ENCODE data around the gene TNFSF4.
"Not testable (repeated sequence)": the region's sequence is repeated elsewhere in the genome, so short reads cannot be mapped to it uniquely, and the experiment has no call there.

Gene TNFSF4

GRCh38 chr1:173171152-173171551 is 36.0 kb downstream of the TNFSF4 start:
- no peak overlapping the region for H3K4me2 ChIP-seq
- no peak for TF ChIP-seq Cebpa-rat (IDR thresholded peaks at IDR 0.05)
- H3K36me3 ChIP-seq = no peaks in the 10 kb centered on the region
- no peak overlapping the region for H3K4me3 ChIP-seq
- no peak overlapping the region for H3K27ac ChIP-seq
- H3K27me3 ChIP-seq = no peaks in the 10 kb centered on the region
- no peak overlapping the region for H3K9ac ChIP-seq
- H3K4me1 ChIP-seq = peaks cover 13% of the 10 kb centered on the region; the same call in 1 of the 2 replicates
- H3K9me3 ChIP-seq = peaks cover 38% of the 10 kb centered on the region
- H4K20me1 ChIP-seq = no peaks in the 10 kb centered on the region

- H3K4me3 ChIP-seq = no peak overlapping the region
- no peaks in the 10 kb centered on the region for H4K20me1 ChIP-seq
- no peaks in the 10 kb centered on the region for H3K36me3 ChIP-seq
- no peak overlapping the region for H3K9ac ChIP-seq
- TF ChIP-seq Cebpa-rat (IDR thresholded peaks at IDR 0.05) = no peak
- no peaks in the 10 kb centered on the region for H3K4me1 ChIP-seq
- H3K27me3 ChIP-seq = no peaks in the 10 kb centered on the region
- peaks cover 26% of the 10 kb centered on the region for H3K9me3 ChIP-seq
- H3K27ac ChIP-seq = no peak overlapping the region
- no peak overlapping the region for H3K4me2 ChIP-seq
Measured at GRCh38 chr1:173168941-173169340, 38.2 kb downstream of the TNFSF4 start.

DNA sequence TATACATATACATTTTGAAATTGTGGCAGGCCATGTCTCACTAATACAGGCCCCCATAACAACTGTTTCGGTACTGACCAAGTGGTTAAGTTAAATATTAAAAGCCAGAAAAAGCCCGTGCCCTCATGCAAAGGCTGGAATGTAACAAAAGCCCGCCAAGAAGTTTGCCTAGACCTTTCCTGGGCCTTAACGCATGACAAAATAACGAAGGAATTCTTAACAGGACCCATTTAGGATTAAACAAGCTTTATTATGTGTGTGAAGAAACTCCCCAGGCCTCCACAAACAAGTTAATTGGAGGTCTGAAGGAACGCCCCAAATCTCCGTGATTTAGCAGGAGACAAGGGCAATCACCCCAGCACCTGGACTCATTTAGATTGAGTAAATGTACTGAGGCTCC is 42.4 kb downstream of the TNFSF4 start:
- Histone ChIP-seq H3K36me3 (no peaks in the 10 kb centered on the region), H3K9ac (no peak overlapping the region), H4K20me1 (no peaks in the 10 kb centered on the region), H3K27ac (no peak overlapping the region), H3K4me2 (no peak overlapping the region), H3K4me3 (no peak overlapping the region), H3K4me1 (no peaks in the 10 kb centered on the region), H3K27me3 (no peaks in the 10 kb centered on the region), H3K9me3 (no peaks in the 10 kb centered on the region)
- TF ChIP-seq Cebpa-rat (IDR thresholded peaks at IDR 0.05) = no peak

- Histone ChIP-seq H3K27me3 (no peaks in the 10 kb centered on the region), H3K9ac (no peak overlapping the region)
- TF ChIP-seq Cebpa-rat (IDR thresholded peaks at IDR 0.05) = no peak
Measured at GRCh38 chr1:173164178-173164577, 43.0 kb downstream of the TNFSF4 start.

GRCh38 chr1:173163222-173163621 is 43.9 kb downstream of the TNFSF4 start:
- Histone ChIP-seq H3K9me3 (no peaks in the 10 kb centered on the region), H3K4me2 (no peak overlapping the region), H3K27ac (no peak overlapping the region), H3K36me3 (no peaks in the 10 kb centered on the region), H4K20me1 (no peaks in the 10 kb centered on the region), H3K27me3 (no peaks in the 10 kb centered on the region), H3K4me1 (no peaks in the 10 kb centered on the region), H3K9ac (no peak overlapping the region), H3K4me3 (no peak overlapping the region)
- TF ChIP-seq Cebpa-rat (IDR thresholded peaks at IDR 0.05) = no peak

More at GRCh38 chr1:173164178-173164577, 43.0 kb downstream of the TNFSF4 start:
- Histone ChIP-seq H4K20me1 (no peaks in the 10 kb centered on the region), H3K27ac (no peak overlapping the region), H3K9me3 (no peaks in the 10 kb centered on the region), H3K36me3 (no peaks in the 10 kb centered on the region), H3K4me1 (no peaks in the 10 kb centered on the region), H3K4me3 (no peak overlapping the region), H3K4me2 (no peak overlapping the region)

DNA sequence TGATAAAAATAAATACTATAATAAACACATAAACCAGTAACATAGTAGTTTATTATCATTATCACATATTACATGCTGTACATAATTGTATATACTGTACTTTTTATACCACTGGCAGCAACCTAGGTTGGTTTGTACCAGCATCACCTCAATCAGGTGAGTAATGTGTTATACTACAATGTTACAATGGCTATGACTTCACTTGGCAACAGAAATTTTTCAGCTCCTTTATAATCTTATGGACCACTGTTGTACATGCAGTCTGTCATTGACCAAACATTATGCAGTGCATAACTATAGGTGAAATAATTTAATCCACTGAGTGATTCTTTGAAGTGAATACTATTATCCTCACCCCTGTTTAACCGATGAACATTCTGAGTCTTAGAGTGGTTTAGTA is 44.5 kb downstream of the TNFSF4 start:
- no peaks in the 10 kb centered on the region for H3K36me3 ChIP-seq
- no peaks in the 10 kb centered on the region for H4K20me1 ChIP-seq
- no peaks in the 10 kb centered on the region for H3K4me1 ChIP-seq
- no peaks in the 10 kb centered on the region for H3K27me3 ChIP-seq
- no peak overlapping the region for H3K4me3 ChIP-seq
- TF ChIP-seq Cebpa-rat (IDR thresholded peaks at IDR 0.05) = no peak
- H3K4me2 ChIP-seq = no peak overlapping the region
- no peak overlapping the region for H3K9ac ChIP-seq
- no peaks in the 10 kb centered on the region for H3K9me3 ChIP-seq
- no peak overlapping the region for H3K27ac ChIP-seq

GRCh38 chr1:173161510-173162221 is 45.5 kb downstream of the TNFSF4 start:
- H3K4me1 ChIP-seq = no peaks in the 10 kb centered on the region
- H3K4me3 ChIP-seq = no peak overlapping the region
- no peak for TF ChIP-seq Cebpa-rat (IDR thresholded peaks at IDR 0.05)
- no peak overlapping the region for H3K9ac ChIP-seq
- H3K36me3 ChIP-seq = no peaks in the 10 kb centered on the region
- no peaks in the 10 kb centered on the region for H3K27me3 ChIP-seq
- no peaks in the 10 kb centered on the region for H3K9me3 ChIP-seq
- H3K4me2 ChIP-seq = no peak overlapping the region
- H4K20me1 ChIP-seq = no peaks in the 10 kb centered on the region
- no peak overlapping the region for H3K27ac ChIP-seq

- not testable (repeated sequence) for H3K9ac ChIP-seq, H4K20me1 ChIP-seq, H3K4me3 ChIP-seq, H3K4me2 ChIP-seq, H3K27me3 ChIP-seq, H3K27ac ChIP-seq, H3K36me3 ChIP-seq, H3K4me1 ChIP-seq, H3K9me3 ChIP-seq
Measured at GRCh38 chr1:173153964-173154363, 53.2 kb downstream of the TNFSF4 start.

GRCh38 chr1:173153503-173153902 is 53.6 kb downstream of the TNFSF4 start:
- Histone ChIP-seq H4K20me1 (no peaks in the 10 kb centered on the region), H3K27me3 (no peaks in the 10 kb centered on the region), H3K27ac (no peak overlapping the region), H3K4me1 (no peaks in the 10 kb centered on the region), H3K36me3 (no peaks in the 10 kb centered on the region), H3K9ac (no peak overlapping the region), H3K9me3 (peaks cover 9% of the 10 kb centered on the region; the same call in 1 of the 2 replicates), H3K4me3 (no peak overlapping the region), H3K4me2 (no peak overlapping the region)
- TF ChIP-seq Cebpa-rat (IDR thresholded peaks at IDR 0.05) = no peak

GRCh38 chr1:173152598-173152997 is 54.5 kb downstream of the TNFSF4 start:
- Histone ChIP-seq H3K4me1 (no peaks in the 10 kb centered on the region), H3K36me3 (no peaks in the 10 kb centered on the region), H3K27ac (no peak overlapping the region), H3K9me3 (peaks cover 12% of the 10 kb centered on the region), H3K4me2 (no peak overlapping the region), H3K9ac (no peak overlapping the region), H3K4me3 (no peak overlapping the region), H3K27me3 (no peaks in the 10 kb centered on the region), H4K20me1 (no peaks in the 10 kb centered on the region)
- TF ChIP-seq Cebpa-rat (IDR thresholded peaks at IDR 0.05) = no peak

- Histone ChIP-seq H3K36me3 (no peaks in the 10 kb centered on the region), H3K4me1 (no peaks in the 10 kb centered on the region), H3K4me2 (no peak overlapping the region), H3K4me3 (no peak overlapping the region), H3K27me3 (no peaks in the 10 kb centered on the region), H3K27ac (no peak overlapping the region), H3K9me3 (peaks cover 15% of the 10 kb centered on the region), H3K9ac (no peak overlapping the region), H4K20me1 (no peaks in the 10 kb centered on the region)
- TF ChIP-seq Cebpa-rat (IDR thresholded peaks at IDR 0.05) = no peak
Measured at GRCh38 chr1:173150795-173151194, 56.3 kb downstream of the TNFSF4 start.

All from BLaER1 (cell line).